ENCODE data around the gene MRPL40.
"Not testable (repeated sequence)": the region's sequence is repeated elsewhere in the genome, so short reads cannot be mapped to it uniquely, and the experiment has no call there.

The MRPL40 gene

DNA sequence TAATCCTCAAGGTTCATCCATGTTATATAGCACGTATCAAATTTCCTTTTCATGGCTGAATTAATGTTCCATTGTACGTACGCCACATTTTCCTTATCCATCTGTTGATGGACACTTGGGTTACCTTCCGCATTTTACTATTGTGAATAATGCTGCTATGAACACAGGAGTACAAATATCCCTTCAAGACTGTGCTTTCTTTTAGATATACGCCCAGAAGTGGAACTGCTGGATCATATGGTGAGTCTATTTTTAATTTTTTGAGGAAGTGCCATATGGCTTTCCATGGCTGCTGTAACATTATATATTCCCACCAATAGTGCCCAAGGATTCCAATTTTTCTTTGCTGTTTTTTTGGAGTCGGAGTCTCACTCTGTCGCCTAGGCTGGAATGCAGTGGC lies 6.0 kb downstream of the MRPL40 start:
- DNase-seq (ENCODE audit: low read depth): no peak
- H3K4me3 ChIP-seq (ENCODE audit: low read depth, low read length): no peak overlapping the region
- TF ChIP-seq, protein P1, sequence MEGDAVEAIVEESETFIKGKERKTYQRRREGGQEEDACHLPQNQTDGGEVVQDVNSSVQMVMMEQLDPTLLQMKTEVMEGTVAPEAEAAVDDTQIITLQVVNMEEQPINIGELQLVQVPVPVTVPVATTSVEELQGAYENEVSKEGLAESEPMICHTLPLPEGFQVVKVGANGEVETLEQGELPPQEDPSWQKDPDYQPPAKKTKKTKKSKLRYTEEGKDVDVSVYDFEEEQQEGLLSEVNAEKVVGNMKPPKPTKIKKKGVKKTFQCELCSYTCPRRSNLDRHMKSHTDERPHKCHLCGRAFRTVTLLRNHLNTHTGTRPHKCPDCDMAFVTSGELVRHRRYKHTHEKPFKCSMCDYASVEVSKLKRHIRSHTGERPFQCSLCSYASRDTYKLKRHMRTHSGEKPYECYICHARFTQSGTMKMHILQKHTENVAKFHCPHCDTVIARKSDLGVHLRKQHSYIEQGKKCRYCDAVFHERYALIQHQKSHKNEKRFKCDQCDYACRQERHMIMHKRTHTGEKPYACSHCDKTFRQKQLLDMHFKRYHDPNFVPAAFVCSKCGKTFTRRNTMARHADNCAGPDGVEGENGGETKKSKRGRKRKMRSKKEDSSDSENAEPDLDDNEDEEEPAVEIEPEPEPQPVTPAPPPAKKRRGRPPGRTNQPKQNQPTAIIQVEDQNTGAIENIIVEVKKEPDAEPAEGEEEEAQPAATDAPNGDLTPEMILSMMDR (IDR thresholded peaks at IDR 0.05; ENCODE audit: low read depth, low read length, missing control alignments): no peak
- in situ Hi-C loops (cut with HindIII; ENCODE audit: low sequenced_read_pairs): no loop called here

DNA sequence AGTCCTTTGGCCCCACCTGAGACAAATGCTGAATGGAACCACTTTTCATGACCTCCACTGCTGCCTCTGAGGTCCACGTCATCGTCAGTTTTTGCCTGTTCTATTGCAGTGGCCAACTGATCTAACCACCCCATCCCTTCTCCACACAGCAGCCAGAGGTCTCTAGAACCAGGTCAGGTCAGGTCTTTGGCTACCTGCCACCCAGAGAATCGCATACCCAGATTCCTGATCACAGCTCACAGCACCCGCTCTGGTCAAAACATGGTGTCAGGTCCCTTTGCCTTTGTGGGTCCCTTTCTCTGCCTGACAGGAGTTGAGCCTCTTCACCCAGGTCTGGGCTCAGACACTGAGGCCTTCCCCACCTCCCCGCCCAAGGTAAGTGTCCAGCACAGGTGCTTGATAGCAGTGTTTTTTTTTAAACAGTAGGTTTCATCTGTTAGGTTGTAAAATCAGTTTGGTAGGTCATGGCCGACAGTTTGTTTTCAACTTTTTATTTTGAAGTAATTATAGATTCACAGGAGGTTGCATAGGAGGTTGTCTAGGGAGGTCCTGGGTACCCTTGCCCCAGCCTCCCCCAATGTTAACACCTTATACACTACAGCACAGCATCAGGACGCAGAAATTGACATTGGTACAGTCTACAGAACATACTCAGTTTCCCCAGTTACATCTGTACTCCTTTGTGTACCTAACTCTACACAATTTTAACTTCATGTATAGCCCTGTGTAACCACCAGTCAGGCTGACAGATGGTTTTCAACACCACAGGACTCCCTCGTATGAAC lies 8.3 kb downstream of the MRPL40 start:
- no peak for DNase-seq (ENCODE audit: low read depth)
- TF ChIP-seq, protein P1 (IDR thresholded peaks at IDR 0.05; ENCODE audit: low read depth, low read length, missing control alignments): no peak
- in situ Hi-C loops (cut with HindIII; ENCODE audit: low sequenced_read_pairs): no loop called here
- H3K4me3 ChIP-seq (ENCODE audit: low read depth, low read length): no peak overlapping the region

DNA sequence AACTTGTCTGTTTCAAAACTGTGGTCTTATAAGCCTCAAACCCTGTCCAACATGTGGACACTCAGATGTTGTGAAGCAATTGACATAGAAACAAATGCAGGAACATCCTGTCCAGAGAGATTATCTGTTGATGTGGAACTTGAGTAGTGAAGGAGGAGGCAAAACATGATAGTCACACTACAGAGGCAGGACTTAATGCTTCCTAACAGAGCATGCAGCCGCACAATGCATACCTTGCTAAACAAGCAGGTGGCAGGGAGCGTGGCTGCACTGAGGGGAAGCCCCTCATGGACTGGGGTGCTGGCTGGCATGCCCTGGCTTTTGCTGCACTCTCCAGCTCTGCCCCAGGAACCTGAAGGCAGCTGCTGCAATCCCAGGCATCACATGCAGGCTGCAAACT lies 9.8 kb downstream of the MRPL40 start:
- H3K4me3 ChIP-seq (ENCODE audit: low read depth, low read length): no peak overlapping the region
- TF ChIP-seq, protein P1 (IDR thresholded peaks at IDR 0.05; ENCODE audit: low read depth, low read length, missing control alignments): no peak
- in situ Hi-C loops (cut with HindIII; ENCODE audit: low sequenced_read_pairs): no loop called here
- DNase-seq (ENCODE audit: low read depth): no peak

DNA sequence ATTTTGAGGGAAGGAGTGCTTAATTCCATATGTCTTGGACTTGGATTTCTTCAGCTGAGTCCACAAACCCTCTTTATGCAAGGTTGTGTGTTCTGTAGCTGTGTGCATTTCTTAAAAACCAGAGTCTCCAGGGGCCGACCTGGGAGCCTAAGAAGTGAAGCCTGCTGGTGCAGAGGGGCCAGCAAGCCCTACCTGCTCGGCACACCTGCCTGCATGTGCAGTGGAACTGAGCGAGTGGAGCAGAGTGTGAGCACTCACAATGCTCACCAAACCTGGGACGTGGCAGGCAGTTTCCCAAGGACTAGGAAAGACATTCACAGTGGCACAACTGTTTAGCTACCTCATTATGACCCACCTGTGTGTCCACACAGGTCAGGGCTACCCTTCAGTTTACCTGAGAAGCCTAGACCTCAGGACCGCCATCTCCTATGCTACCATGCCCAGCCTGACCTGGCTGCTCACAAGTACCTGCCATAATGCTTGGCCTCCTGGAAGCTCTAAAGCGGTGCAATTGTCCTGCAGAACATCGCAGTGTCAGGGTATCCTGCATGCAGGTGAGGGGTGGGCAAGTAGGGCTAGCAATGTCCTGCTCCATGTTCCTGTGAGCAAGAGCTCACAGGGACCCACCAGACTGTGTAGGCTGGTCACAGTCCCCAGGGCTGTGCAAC lies 11.3 kb downstream of the MRPL40 start:
- DNase-seq (ENCODE audit: low read depth): no peak
- H3K4me3 ChIP-seq (ENCODE audit: low read depth, low read length): no peak overlapping the region
- in situ Hi-C loops (cut with HindIII; ENCODE audit: low sequenced_read_pairs): no loop called here
- TF ChIP-seq, protein P1 (IDR thresholded peaks at IDR 0.05; ENCODE audit: low read depth, low read length, missing control alignments): no peak

DNA sequence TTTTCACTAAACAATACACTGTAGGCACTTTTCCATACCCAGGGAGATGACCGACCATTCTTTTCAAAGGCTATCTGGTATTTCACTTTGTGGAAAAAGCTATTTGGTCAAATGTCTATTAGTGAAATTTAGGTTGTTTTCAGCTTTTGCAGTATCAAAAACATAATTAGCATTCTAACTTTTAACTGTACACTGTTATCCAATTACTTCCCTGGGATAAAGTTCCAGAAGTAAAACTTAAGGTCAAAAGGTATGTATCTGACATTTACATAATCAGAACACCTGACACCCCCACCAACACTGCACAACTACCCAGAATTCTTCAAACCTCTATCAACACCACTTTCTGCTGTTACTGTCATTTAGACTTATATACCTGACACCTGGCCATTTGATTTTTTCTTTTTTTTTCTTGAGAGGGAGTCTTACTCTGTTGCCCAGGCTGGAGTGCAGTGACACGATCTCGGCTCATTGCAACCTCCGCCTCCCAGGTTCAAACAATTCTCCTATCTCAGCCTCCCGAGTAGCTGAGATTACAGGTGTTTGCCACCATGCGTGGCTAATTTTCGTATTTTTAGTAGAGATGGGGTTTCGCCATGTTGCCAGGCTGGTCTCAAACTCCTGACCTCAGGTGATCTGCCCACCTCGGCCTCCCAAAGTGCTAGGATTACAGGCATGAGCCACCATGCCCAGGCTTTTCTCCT lies 13.1 kb downstream of the MRPL40 start:
- in situ Hi-C loops (cut with HindIII; ENCODE audit: low sequenced_read_pairs); DNase-seq (ENCODE audit: low read depth); H3K4me3 ChIP-seq (ENCODE audit: low read depth, low read length): not testable (repeated sequence)

DNA sequence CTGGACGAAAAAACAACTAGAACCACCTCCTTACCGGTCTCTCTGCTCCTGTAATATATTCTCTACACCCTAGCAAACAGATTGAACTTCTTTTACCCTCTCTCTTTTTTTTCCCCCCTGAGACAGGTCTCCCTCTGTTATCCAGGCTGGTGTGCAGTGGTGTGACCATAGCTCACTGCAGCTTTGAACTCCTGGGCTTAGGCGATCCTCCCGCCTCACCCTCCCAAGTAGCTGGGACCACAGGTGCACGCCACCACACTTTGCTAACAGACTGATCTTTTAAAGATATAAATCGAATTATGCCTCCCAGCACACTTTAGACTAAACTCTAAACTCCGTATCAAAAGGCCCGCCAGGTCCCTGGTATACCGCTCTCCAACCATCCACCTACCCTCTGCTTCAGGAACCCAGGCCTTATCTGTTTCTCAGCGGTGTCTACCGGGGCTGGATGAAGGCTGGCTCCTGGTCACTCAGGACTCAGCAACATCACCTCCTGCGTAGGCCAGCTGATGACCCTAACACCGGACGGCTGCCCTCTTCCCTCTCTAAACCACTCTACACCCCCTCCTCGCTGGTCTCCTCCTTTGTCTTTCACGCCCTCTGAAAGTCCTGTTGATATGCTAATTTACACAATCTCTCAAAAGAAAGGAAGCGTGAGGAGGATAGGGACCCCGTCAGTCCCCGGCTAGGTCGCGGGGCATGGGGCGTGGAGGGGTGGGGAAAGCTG lies 14.4 kb downstream of the MRPL40 start:
- TF ChIP-seq, protein P1 (IDR thresholded peaks at IDR 0.05; ENCODE audit: low read depth, low read length, missing control alignments): no peak
- DNase-seq (ENCODE audit: low read depth): no peak
- peak overlapping the region; percentile 75 for H3K4me3 ChIP-seq (ENCODE audit: low read depth, low read length)
- in situ Hi-C loops (cut with HindIII; ENCODE audit: low sequenced_read_pairs): no loop called here

Measured in astrocyte of the cerebellum (primary cell).